ENCODE data around the gene NIPAL3.
"Not testable (repeated sequence)": the region's sequence is repeated elsewhere in the genome, so short reads cannot be mapped to it uniquely, and the experiment has no call there.

The NIPAL3 gene

GRCh38 chr1:24463776-24464735, 48.5 kb downstream of the NIPAL3 start:
- DNase-seq, result no peak

GRCh38 chr1:24465099-24465498, 49.5 kb downstream of the NIPAL3 start:
- DNase-seq, result no peak

GRCh38 chr1:24465638-24466037, 50.0 kb downstream of the NIPAL3 start:
- DNase-seq, result no peak

- no peak for DNase-seq
These were observed 53.2 kb downstream of the NIPAL3 start for GRCh38 chr1:24468685-24469316.

- no peak for DNase-seq
These were observed 55.0 kb downstream of the NIPAL3 start for GRCh38 chr1:24470592-24470991.

GRCh38 chr1:24472527-24473251, 57.1 kb downstream of the NIPAL3 start:
- no peak for DNase-seq

- DNase-seq, result no peak
These were observed 58.6 kb downstream of the NIPAL3 start for GRCh38 chr1:24474193-24474592.

GRCh38 chr1:24475700-24476099, 60.1 kb downstream of the NIPAL3 start:
- no peak for DNase-seq

- no peak for DNase-seq
These were observed 61.0 kb downstream of the NIPAL3 start for GRCh38 chr1:24476571-24476970.

- DNase-seq, result no peak
These were observed 61.7 kb downstream of the NIPAL3 start for GRCh38 chr1:24477309-24477708.

GRCh38 chr1:24481101-24481500, 65.5 kb downstream of the NIPAL3 start:
- no peak for DNase-seq

GRCh38 chr1:24481843-24482610, 66.4 kb downstream of the NIPAL3 start:
- DNase-seq, result no peak

- DNase-seq, result no peak
These were observed 67.8 kb downstream of the NIPAL3 start for GRCh38 chr1:24483441-24483840.

- DNase-seq, result no peak
These were observed 68.6 kb downstream of the NIPAL3 start for GRCh38 chr1:24484199-24484598.

- DNase-seq, result no peak
These were observed 70.9 kb downstream of the NIPAL3 start for GRCh38 chr1:24486331-24487065.

GRCh38 chr1:24487455-24487854, 71.9 kb downstream of the NIPAL3 start:
- no peak for DNase-seq

- not testable (repeated sequence) for DNase-seq
These were observed 72.6 kb downstream of the NIPAL3 start for GRCh38 chr1:24488159-24488558.

GRCh38 chr1:24489674-24490073, 74.1 kb downstream of the NIPAL3 start:
- DNase-seq, result no peak

GRCh38 chr1:24490101-24490781, 74.6 kb downstream of the NIPAL3 start:
- no peak for DNase-seq

GRCh38 chr1:24491577-24492360, 76.2 kb downstream of the NIPAL3 start:
- no peak for DNase-seq

GRCh38 chr1:24492935-24493334, 77.3 kb downstream of the NIPAL3 start:
- DNase-seq, result not testable (repeated sequence)
